Breast epithelium (tissue), 3 donors: ENCODE measurements around the gene ANGPT4.

Source experiments
- CTCF ChIP-seq, 3 donors: fragments of 450-650 bp; IDR thresholded peaks; one replicate each; pipeline ENCODE4 v1.5.1; 2016 to 2017; ENCODE audit warnings: antibody characterized with exemption in 3 of 3, mild to moderate bottlenecking in 3 of 3, moderate library complexity in 3 of 3
- POLR2A ChIP-seq: fragments of 450-650 bp; IDR thresholded peaks from one replicate; pipeline ENCODE4 v1.6.1; 2016; ENCODE audit warnings: antibody characterized with exemption, mild to moderate bottlenecking, moderate library complexity

DNA sequence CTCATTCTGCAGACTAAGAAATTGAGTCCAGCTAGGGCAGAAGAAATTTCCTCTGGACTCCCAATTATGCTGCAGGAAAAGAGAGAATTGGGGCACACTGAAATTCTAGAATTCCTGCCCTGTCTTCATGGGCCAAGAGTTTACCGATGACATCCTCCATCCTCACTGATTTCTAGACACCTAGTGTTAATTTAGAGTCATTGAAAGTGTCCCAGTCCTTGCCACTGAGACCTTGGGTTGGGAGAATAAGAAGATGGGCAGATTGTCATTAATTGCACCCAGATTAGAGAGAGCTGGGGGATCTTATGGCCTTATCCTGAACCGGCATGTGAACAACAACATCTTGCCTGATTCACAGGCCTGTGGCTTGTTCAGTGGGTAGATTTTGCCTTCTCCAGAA lies 29.0 kb downstream of the ANGPT4 start:
- TF ChIP-seq CTCF (IDR thresholded peaks at IDR 0.05) (no peak), POLR2A (no peak)
